Prostate gland (tissue), 2 donors: ENCODE measurements around the gene JSRP1.

Experiments
- CTCF ChIP-seq, 4 experiments: fragments of 200-600 bp in 2 of 4; fragments of 450-650 bp in 2 of 4; sonication (generic) in 2 of 4; IDR thresholded peaks; 1 replicate in 3 of 4; 2 replicates in 1 of 4; pipeline ENCODE4 v1.5.1; 2016 to 2019; ENCODE audit warnings: antibody characterized with exemption in 4 of 4, mild to moderate bottlenecking in 2 of 4, moderate library complexity in 2 of 4
- POLR2A ChIP-seq: fragments of 450-650 bp; IDR thresholded peaks from one replicate; pipeline ENCODE4 v1.6.1; 2016; ENCODE audit warnings: antibody characterized with exemption, mild to moderate bottlenecking
- POLR2AphosphoS5 ChIP-seq: sonication (generic); formaldehyde crosslinking; IDR thresholded peaks from one replicate; pipeline ENCODE4 v1.6.1; 2017; ENCODE audit warnings: antibody characterized with exemption

GRCh38 chr19:2278459-2279158, 22.4 kb upstream of the JSRP1 start:
- no peak for TF ChIP-seq CTCF (IDR thresholded peaks at IDR 0.05)
- TF ChIP-seq POLR2A = no peak
- no peak for TF ChIP-seq POLR2AphosphoS5
